ENCODE results near the gene SLC8A2. TPM values are rescaled to one million over a fixed set of nuclear protein-coding genes. Genes with fewer than 3 reads are reported as not detected.

The SLC8A2 gene
- total RNA-seq, 4 donors from 2014 or later = not detected

- ATAC-seq = peak; percentile 48 to 52
- H3K36me3 ChIP-seq = peaks cover 0 to 20% of the 10 kb centered on the region in 2 donors
- H3K27me3 ChIP-seq = no peaks in the 10 kb centered on the region
- peak in 1 of 2 donors; percentile 73 for DNase-seq
- TF ChIP-seq POLR2A (IDR thresholded peaks at IDR 0.05) = peak in 1 of 2 donors; percentile 20
- TF ChIP-seq, protein P1, sequence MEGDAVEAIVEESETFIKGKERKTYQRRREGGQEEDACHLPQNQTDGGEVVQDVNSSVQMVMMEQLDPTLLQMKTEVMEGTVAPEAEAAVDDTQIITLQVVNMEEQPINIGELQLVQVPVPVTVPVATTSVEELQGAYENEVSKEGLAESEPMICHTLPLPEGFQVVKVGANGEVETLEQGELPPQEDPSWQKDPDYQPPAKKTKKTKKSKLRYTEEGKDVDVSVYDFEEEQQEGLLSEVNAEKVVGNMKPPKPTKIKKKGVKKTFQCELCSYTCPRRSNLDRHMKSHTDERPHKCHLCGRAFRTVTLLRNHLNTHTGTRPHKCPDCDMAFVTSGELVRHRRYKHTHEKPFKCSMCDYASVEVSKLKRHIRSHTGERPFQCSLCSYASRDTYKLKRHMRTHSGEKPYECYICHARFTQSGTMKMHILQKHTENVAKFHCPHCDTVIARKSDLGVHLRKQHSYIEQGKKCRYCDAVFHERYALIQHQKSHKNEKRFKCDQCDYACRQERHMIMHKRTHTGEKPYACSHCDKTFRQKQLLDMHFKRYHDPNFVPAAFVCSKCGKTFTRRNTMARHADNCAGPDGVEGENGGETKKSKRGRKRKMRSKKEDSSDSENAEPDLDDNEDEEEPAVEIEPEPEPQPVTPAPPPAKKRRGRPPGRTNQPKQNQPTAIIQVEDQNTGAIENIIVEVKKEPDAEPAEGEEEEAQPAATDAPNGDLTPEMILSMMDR (IDR thresholded peaks at IDR 0.05 in 4 of 5, conservative IDR thresholded peaks at IDR 0.05 in 1 of 5) = no peak
- peak overlapping the region; percentile 96 to 100 (median 99) for H3K27ac ChIP-seq
- peaks cover 79 to 90% of the 10 kb centered on the region in 2 donors for H3K4me1 ChIP-seq
- no peaks in the 10 kb centered on the region for H3K9me3 ChIP-seq
- intact Hi-C loops (cut with DNase I; ENCODE audit: low total_unique reads) (no loop called here), in situ Hi-C loops (cut with MboI; ENCODE audit: low sequenced_read_pairs in 4 of 4) (no loop called here)
- peak overlapping the region in 2 of 4 donors; percentile 2 to 3 for H3K4me3 ChIP-seq
Measured at GRCh38 chr19:47507012-47507411, 35.3 kb upstream of the SLC8A2 start.

DNA sequence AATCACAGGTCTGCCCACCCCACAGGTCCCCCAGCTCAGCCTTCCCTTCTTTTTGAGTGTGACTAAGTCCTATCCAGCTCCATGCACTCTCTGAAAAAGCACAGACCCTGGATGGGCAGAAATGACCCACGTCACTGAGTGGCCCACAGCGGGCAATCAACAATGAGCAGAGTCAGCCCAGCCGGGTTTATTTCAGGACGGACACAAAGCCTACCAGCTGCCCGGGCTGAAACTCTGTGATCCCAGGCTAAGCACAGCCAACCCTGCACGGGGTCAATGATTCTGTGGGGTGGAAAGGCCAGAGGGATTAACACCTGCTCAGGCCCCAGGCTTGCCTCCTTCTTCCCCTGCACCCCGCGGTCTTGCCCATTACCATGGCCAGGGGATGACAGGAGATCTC is 34.8 kb upstream of the SLC8A2 start:
- peak overlapping the region; percentile 96 to 100 (median 99) for H3K27ac ChIP-seq
- peak; percentile 39 to 82 for DNase-seq
- no peaks in the 10 kb centered on the region for H3K27me3 ChIP-seq
- ATAC-seq = peak; percentile 72
- H3K4me1 ChIP-seq = peaks cover 75 to 84% of the 10 kb centered on the region in 2 donors
- H3K4me3 ChIP-seq = peak overlapping the region in 1 of 4 donors; percentile 3
- intact Hi-C loops (cut with DNase I; ENCODE audit: low total_unique reads) (no loop called here), in situ Hi-C loops (cut with MboI; ENCODE audit: low sequenced_read_pairs in 4 of 4) (no loop called here)
- TF ChIP-seq, protein P1 (IDR thresholded peaks at IDR 0.05 in 4 of 5, conservative IDR thresholded peaks at IDR 0.05 in 1 of 5) = no peak
- TF ChIP-seq POLR2A (IDR thresholded peaks at IDR 0.05) = peak in 1 of 2 donors; percentile 2
- H3K36me3 ChIP-seq = peaks cover 0 to 24% of the 10 kb centered on the region in 2 donors
- H3K9me3 ChIP-seq = no peaks in the 10 kb centered on the region

DNA sequence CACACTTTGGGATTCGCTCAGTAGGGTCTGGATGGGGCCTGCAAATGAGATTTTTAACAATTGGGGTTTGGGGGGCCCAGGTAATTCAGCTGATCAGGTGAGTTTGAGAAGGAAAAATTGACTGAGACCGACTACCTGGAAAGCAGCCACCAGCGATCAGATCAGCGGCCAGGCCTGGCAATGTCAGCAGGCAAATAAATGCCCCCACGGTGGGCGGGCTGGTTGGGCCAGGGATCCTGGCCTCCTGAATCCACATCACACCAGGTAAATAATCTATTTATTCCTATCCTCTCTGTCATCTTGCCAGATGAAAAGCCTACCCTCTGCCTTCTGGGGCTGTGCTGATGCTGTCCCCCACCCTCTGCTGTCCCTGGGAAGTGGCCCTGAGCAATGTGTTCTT is 33.8 kb upstream of the SLC8A2 start:
- H3K4me3 ChIP-seq = no peak overlapping the region
- H3K9me3 ChIP-seq = no peaks in the 10 kb centered on the region
- ATAC-seq = no peak
- TF ChIP-seq, protein P1 (IDR thresholded peaks at IDR 0.05 in 4 of 5, conservative IDR thresholded peaks at IDR 0.05 in 1 of 5) = no peak
- no peak for TF ChIP-seq POLR2A (IDR thresholded peaks at IDR 0.05)
- DNase-seq = no peak
- peaks cover 0 to 33% of the 10 kb centered on the region in 2 donors for H3K36me3 ChIP-seq
- in situ Hi-C loops (cut with MboI; ENCODE audit: low sequenced_read_pairs in 4 of 4) (no loop called here), intact Hi-C loops (cut with DNase I; ENCODE audit: low total_unique reads) (no loop called here)
- no peaks in the 10 kb centered on the region for H3K27me3 ChIP-seq
- peaks cover 71 to 84% of the 10 kb centered on the region in 2 donors for H3K4me1 ChIP-seq
- peak overlapping the region; percentile 96 to 100 (median 99) for H3K27ac ChIP-seq

DNA sequence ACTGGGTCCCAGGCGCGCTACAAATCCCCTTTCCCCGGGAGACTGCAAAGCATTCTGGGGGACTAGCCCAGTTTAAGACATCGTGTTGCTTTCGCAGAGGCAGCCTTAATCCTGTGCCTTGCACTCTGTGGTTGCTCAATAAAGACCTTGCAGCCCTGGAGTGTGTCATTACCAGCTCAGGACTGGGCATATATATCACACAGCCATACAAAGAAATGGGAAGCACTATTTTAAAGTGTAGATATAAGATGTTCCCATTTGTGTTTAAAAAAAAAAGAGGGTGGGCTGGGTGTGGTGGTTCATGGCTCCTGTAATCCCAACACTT is 32.1 kb upstream of the SLC8A2 start:
- TF ChIP-seq, protein P1 (IDR thresholded peaks at IDR 0.05 in 4 of 5, conservative IDR thresholded peaks at IDR 0.05 in 1 of 5) = no peak
- TF ChIP-seq POLR2A (IDR thresholded peaks at IDR 0.05) = no peak
- intact Hi-C loops (cut with DNase I; ENCODE audit: low total_unique reads) = no loop called here
- peaks cover 66 to 79% of the 10 kb centered on the region in 2 donors for H3K4me1 ChIP-seq

More for the DNA sequence above, 32.1 kb upstream of the SLC8A2 start:
- DNase-seq (no peak), ATAC-seq (no peak)
- Histone ChIP-seq H3K9me3 (no peaks in the 10 kb centered on the region), H3K27me3 (no peaks in the 10 kb centered on the region), H3K36me3 (peaks cover 0 to 46% of the 10 kb centered on the region in 2 donors), H3K27ac (peak overlapping the region; percentile 12 to 43 (median 30)), H3K4me3 (no peak overlapping the region)
- in situ Hi-C loops (cut with MboI; ENCODE audit: low sequenced_read_pairs in 4 of 4) = no loop called here

Data from gastrocnemius medialis (tissue), 4 donors.